LNCaP clone FGC (cell line): Measurements from ENCODE around the gene EPHB1.

Experiments
- DNase-seq: peaks from one replicate; pipeline ENCODE4 v3.0.0-alpha.2; 2011; ENCODE audit warnings: low read depth
- H3K4me3 ChIP-seq: 2 replicates; pipeline ENCODE4 v1.5.1; 2011; ENCODE audit warnings: mild to moderate bottlenecking, low read depth, low read length, control low read depth
- CTCF ChIP-seq: IDR thresholded peaks from 2 replicates; pipeline ENCODE4 v1.5.1; 2012; ENCODE audit warnings: mild to moderate bottlenecking; ENCODE audit not compliant: control insufficient read depth, insufficient read depth; ENCODE audit errors: extremely low read depth

EPHB1 gene

GRCh38 chr3:134795746-134796280, 753 bp downstream of the EPHB1 start:
- no peak overlapping the region for H3K4me3 ChIP-seq
- no peak for TF ChIP-seq CTCF
- no peak for DNase-seq

DNA sequence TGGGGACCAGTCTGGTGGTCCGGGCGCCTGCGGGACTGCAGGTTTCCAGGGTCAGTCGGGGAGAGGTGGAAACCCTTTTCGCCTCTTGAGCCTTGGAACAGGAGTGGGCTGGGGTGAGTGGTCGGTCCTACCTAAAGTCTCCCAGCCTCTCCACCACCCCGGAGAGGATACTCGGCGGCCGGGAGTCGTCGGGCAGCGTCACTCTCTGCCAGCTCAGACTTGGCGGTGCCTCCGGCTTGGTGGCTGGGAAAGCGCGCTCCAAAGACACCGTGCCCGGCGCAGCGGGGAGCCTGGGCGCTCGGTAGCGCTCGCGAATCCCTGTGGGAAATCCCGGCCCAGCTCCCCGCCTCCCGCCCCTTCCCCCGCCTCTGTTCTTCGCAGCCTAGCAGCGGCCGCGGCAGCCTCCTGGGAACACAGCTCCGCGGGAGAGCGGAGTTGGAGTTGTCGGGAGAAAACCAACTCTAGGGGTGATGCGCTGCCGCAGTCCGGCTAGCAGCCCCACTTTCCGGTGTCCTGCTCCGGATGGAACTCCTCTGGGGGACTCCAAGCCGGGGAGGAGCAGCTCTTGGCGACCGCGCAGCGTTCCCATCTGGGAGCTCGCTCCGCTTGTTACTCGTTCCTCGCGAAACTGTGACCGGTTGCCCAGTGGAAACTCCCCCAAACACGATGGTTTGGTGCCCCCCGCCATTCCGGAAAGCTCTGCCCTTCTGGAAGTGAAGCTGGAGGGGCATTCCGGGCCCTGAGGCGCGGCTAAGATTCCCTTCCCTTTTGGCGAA, 1.4 kb downstream of the EPHB1 start:
- no peak overlapping the region for H3K4me3 ChIP-seq
- no peak for DNase-seq

GRCh38 chr3:134797057-134797740, 2.1 kb downstream of the EPHB1 start:
- no peak for TF ChIP-seq CTCF
- no peak overlapping the region for H3K4me3 ChIP-seq
- no peak for DNase-seq

More for the DNA sequence above, 1.4 kb downstream of the EPHB1 start:
- TF ChIP-seq CTCF, result no peak

GRCh38 chr3:134797741-134798451, 2.8 kb downstream of the EPHB1 start:
- no peak for DNase-seq
- TF ChIP-seq CTCF, result no peak
- H3K4me3 ChIP-seq, result no peak overlapping the region

GRCh38 chr3:134798681-134799311, 3.7 kb downstream of the EPHB1 start:
- H3K4me3 ChIP-seq, result no peak overlapping the region
- no peak for TF ChIP-seq CTCF
- no peak for DNase-seq

DNA sequence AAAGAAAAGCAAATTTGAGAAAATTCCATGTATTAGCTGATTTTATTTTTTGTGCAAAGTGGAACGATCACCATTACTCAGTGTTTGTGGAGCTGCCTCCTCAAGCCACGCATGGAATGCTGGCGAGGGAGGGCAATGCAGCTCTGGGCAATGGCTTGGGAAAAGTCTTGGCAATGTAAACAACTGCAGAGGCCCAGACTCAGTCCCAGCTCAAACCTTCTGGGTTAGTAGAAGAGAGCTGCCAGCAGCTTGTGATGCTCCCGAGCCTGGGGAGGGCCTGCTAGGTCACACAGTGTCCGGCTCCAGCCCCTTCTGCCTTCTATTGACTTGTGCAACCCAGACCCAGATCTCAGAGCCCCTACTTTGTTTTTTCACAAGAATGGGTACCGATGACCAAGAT, 4.3 kb downstream of the EPHB1 start:
- DNase-seq, result no peak
- H3K4me3 ChIP-seq, result no peak overlapping the region
- no peak for TF ChIP-seq CTCF
